CD4-positive, alpha-beta T cell (primary cell): ENCODE data around the gene EARS2. TPM values are rescaled to one million over a fixed set of nuclear protein-coding genes. Genes with fewer than 3 reads are reported as not detected.
A peak's percentile ranks its signal among the peaks of the same experiment; 100 is the strongest.

Experiments
- ATAC-seq: fragments of 200-7000 bp; cut with Tn5 transposase; one replicate; pipeline ENCODE4 v1.10.0; 2022; ENCODE audit warnings: mild to moderate bottlenecking; ENCODE audit not compliant: poor library complexity
- CTCF ChIA-PET: fragments of 350-600 bp; sonication (Branson Sonifier 250); formaldehyde crosslinking; loops from one replicate; lab custom pipeline; 2021; ENCODE audit warnings: antibody characterized with exemption, inconsistent platforms; lab: Charles Lee
- POLR2A ChIA-PET: fragments of 350-600 bp; sonication (Branson Sonifier 250); formaldehyde crosslinking; loops from one replicate; lab custom pipeline; 2021; ENCODE audit warnings: antibody characterized with exemption, inconsistent platforms; lab: Charles Lee
- DNase-seq, 14 experiments: peaks; one replicate each; pipeline ENCODE4 v3.0.0-alpha.2; 2013 to 2020; ENCODE audit warnings: mixed read lengths in 2 of 14
- H3K27ac ChIP-seq, 2 donors: one replicate each; pipeline versions ENCODE4 v1.5.1 to v1.7.0; 2013; ENCODE audit warnings: low read length in 2 of 2, low read depth in 1 of 2, mild to moderate bottlenecking in 1 of 2
- H3K27me3 ChIP-seq, 2 experiments: 1 replicate in 1 of 2; 2 replicates in 1 of 2; pipeline versions ENCODE4 v1.6.1 to v1.7.0; 2013; ENCODE audit warnings: low read length in 2 of 2, control low read depth in 1 of 2, mild to moderate bottlenecking in 1 of 2, moderate library complexity in 1 of 2; ENCODE audit not compliant: insufficient read depth in 2 of 2, control insufficient read depth in 1 of 2
- H3K36me3 ChIP-seq: one replicate; pipeline ENCODE4 v1.6.1; 2013; ENCODE audit warnings: low read length, control low read depth; ENCODE audit not compliant: insufficient read depth
- H3K4me1 ChIP-seq: one replicate; pipeline ENCODE4 v1.6.1; 2013; ENCODE audit warnings: low read length, control low read depth; ENCODE audit not compliant: insufficient read depth
- H3K4me3 ChIP-seq: one replicate; pipeline ENCODE4 v1.5.1; 2013; ENCODE audit warnings: mild to moderate bottlenecking, low read length, moderate library complexity
- H3K9me3 ChIP-seq, 2 experiments: 1 replicate in 1 of 2; 2 replicates in 1 of 2; pipeline versions ENCODE4 v1.6.1 to v1.7.0; 2013; ENCODE audit warnings: low read length in 2 of 2, mild to moderate bottlenecking in 2 of 2, control low read depth in 1 of 2, moderate library complexity in 1 of 2; ENCODE audit not compliant: control insufficient read depth in 1 of 2, insufficient read depth in 1 of 2
- H3K27ac Mint-ChIP-seq: one replicate; pipeline ENCODE4 v1.8.0; 2020; ENCODE audit warnings: mixed read lengths
- H3K27me3 Mint-ChIP-seq: one replicate; pipeline ENCODE4 v1.8.0; 2021; ENCODE audit warnings: mixed read lengths
- H3K36me3 Mint-ChIP-seq: one replicate; pipeline ENCODE4 v1.8.0; 2021; ENCODE audit warnings: low read depth, mixed read lengths
- H3K4me1 Mint-ChIP-seq: one replicate; pipeline ENCODE4 v1.8.0; 2021; ENCODE audit warnings: low read depth, mixed read lengths
- H3K4me3 Mint-ChIP-seq: one replicate; pipeline ENCODE4 v1.8.0; 2020; ENCODE audit warnings: mild to moderate bottlenecking, mixed read lengths
- H3K9me3 Mint-ChIP-seq: one replicate; pipeline ENCODE4 v1.8.0; 2020; ENCODE audit warnings: mixed read lengths
- intact Hi-C, 2 experiments: fragments of 100-400 bp; cut with DNase I in 1 of 2; cut with micrococcal nuclease in 1 of 2; formaldehyde crosslinking; loops; one replicate each; pipeline versions ENCODE4 v1.15.1 to v1.9.0; 2023 to 2025; cut with DNase I, micrococcal nuclease
- total RNA-seq, 174 experiments: library from RNA in 2 of 174; stranded (reverse) in 2 of 174; gene quantifications; one replicate each; pipeline ENCODE4 v1.2.3 and lab custom pipeline; 2021 to 2026
- TF ChIP-seq, protein P1 (sequence below): fragments of 200-600 bp; IDR thresholded peaks from one replicate; pipeline ENCODE4 v1.8.0; 2022; ENCODE audit warnings: antibody characterized with exemption, mild to moderate bottlenecking

EARS2 gene
- total RNA-seq, 2 experiments from 2014 or later = 7.9 to 8.0 TPM

- TF ChIP-seq, protein P1, sequence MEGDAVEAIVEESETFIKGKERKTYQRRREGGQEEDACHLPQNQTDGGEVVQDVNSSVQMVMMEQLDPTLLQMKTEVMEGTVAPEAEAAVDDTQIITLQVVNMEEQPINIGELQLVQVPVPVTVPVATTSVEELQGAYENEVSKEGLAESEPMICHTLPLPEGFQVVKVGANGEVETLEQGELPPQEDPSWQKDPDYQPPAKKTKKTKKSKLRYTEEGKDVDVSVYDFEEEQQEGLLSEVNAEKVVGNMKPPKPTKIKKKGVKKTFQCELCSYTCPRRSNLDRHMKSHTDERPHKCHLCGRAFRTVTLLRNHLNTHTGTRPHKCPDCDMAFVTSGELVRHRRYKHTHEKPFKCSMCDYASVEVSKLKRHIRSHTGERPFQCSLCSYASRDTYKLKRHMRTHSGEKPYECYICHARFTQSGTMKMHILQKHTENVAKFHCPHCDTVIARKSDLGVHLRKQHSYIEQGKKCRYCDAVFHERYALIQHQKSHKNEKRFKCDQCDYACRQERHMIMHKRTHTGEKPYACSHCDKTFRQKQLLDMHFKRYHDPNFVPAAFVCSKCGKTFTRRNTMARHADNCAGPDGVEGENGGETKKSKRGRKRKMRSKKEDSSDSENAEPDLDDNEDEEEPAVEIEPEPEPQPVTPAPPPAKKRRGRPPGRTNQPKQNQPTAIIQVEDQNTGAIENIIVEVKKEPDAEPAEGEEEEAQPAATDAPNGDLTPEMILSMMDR = peak; percentile 99
- Histone ChIP-seq H3K4me3 (peak within 1 kb of the TSS; percentile 76), H3K27me3 (no peaks in the 10 kb centered on the region), H3K36me3 (peaks cover 22% of the 10 kb centered on the region), H3K4me1 (peaks cover 33% of the 10 kb centered on the region), H3K27ac (peak within 1 kb of the TSS; percentile 54 to 59), H3K9me3 (no peaks in the 10 kb centered on the region)
- DNase-seq (peak; percentile 81 to 95 (median 90)), ATAC-seq (peak; percentile 99)
- POLR2A ChIA-PET = interaction anchor here (1.2 to 1.5 kb wide), 3 partner anchors 30 to 45 kb away, joined by 3 to 6 read pairs (median 4); partner anchors contain the start of genes DCTN5, EARS2, PALB2 and UBFD1
- Mint-ChIP-seq H3K9me3 (no peaks in the 10 kb centered on the region), H3K27me3 (no peaks in the 10 kb centered on the region), H3K4me1 (peaks cover 35% of the 10 kb centered on the region), H3K36me3 (peaks cover 21% of the 10 kb centered on the region), H3K27ac (peak within 1 kb of the TSS; percentile 73), H3K4me3 (peak within 1 kb of the TSS; percentile 87)
- intact Hi-C loops = loop anchor here (1.0 to 2.0 kb wide), 4 partner anchors 39 to 143 kb away; partner anchors contain the start of genes EARS2 (in 2 of the 2), UBFD1 (in 2 of the 2), COG7 (in 1 of the 2) and DCTN5 (in 1 of the 2)
- CTCF ChIA-PET = interaction anchor here (0.7 to 1.7 kb wide), 7 partner anchors 14 to 143 kb away, joined by 3 to 13 read pairs (median 3); partner anchors contain the start of genes COG7, DCTN5, EARS2 and PALB2
Measured at GRCh38 chr16:23595951-23596720, 39.0 kb upstream of the EARS2 start, which contains the start of gene NDUFAB1. Gene NDUFAB1 (minus strand): TSS chr16:23596316. CDS start chr16:23596290, 26 bp downstream.

DNA sequence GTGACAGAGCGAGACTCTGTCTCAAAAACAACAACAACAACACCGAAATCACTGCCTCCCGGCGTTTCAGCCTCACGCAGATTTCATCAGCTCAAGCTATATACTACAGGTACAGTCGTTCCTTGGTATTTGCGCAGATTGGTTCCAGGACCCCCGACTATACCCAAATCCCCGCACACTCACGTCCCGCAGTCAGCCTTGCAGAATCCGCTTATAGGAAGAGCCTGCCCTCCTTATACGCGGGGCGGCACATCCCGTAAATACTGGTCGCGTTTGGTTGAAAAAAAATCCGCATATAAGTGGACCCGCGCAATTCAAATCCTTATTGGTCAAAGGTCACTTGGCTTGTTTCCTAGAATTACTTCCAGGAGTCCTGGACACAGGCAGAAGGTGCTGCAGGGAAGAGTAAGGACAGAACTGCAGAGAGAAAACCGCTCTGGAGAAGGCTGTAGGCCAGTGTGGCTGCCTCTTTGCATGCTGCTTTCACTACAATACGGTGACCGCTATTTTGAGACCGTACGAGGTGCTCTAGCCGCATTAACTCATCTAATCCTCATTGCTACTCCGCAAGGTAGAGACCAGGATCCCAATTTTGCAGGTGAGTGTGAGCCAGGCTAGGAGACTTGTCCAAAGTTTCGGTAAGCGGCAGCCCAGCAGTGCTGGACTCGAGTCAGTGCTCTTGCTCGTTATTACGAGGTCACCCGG is 38.2 kb upstream of the EARS2 start:
- Histone ChIP-seq H3K27me3 (no peaks in the 10 kb centered on the region), H3K36me3 (peaks cover 27% of the 10 kb centered on the region), H3K27ac (peak overlapping the region in 1 of 2 donors; percentile 54), H3K4me1 (peaks cover 33% of the 10 kb centered on the region), H3K9me3 (no peaks in the 10 kb centered on the region), H3K4me3 (peak overlapping the region; percentile 76)
- CTCF ChIA-PET = interaction anchor here (1.7 kb wide), 1 partner anchor 45 kb away, joined by 7 read pairs; the partner anchor contains the start of genes DCTN5 and PALB2
- DNase-seq (peak in 1 of 14 experiments; percentile 18), ATAC-seq (no peak)
- Mint-ChIP-seq H3K4me3 (peak overlapping the region; percentile 87), H3K36me3 (peaks cover 28% of the 10 kb centered on the region), H3K27ac (peak overlapping the region; percentile 73), H3K9me3 (no peaks in the 10 kb centered on the region), H3K27me3 (no peaks in the 10 kb centered on the region), H3K4me1 (peaks cover 35% of the 10 kb centered on the region)
- intact Hi-C loops = loop anchor here in 1 of 2 experiments (2.0 kb wide), 1 partner anchor 143 kb away; the partner anchor contains the start of gene COG7
- TF ChIP-seq, protein P1 = no peak
- POLR2A ChIA-PET = no interaction called here

- peaks cover 37% of the 10 kb centered on the region for H3K36me3 Mint-ChIP-seq
- H3K4me1 Mint-ChIP-seq = peaks cover 35% of the 10 kb centered on the region
- DNase-seq (no peak), ATAC-seq (no peak)
- POLR2A ChIA-PET = no interaction called here
- Histone ChIP-seq H3K27ac (no peak overlapping the region), H3K4me3 (no peak overlapping the region), H3K36me3 (peaks cover 34% of the 10 kb centered on the region), H3K9me3 (no peaks in the 10 kb centered on the region), H3K27me3 (no peaks in the 10 kb centered on the region), H3K4me1 (peaks cover 33% of the 10 kb centered on the region)
- peak overlapping the region; percentile 11 for H3K4me3 Mint-ChIP-seq
- H3K9me3 Mint-ChIP-seq = no peaks in the 10 kb centered on the region
- TF ChIP-seq, protein P1 = no peak
- CTCF ChIA-PET = no interaction called here
- no peaks in the 10 kb centered on the region for H3K27me3 Mint-ChIP-seq
- intact Hi-C loops = loop anchor here in 1 of 2 experiments (2.0 kb wide), 1 partner anchor 141 kb away; the partner anchor contains the start of gene COG7
- no peak overlapping the region for H3K27ac Mint-ChIP-seq
Measured at GRCh38 chr16:23594186-23594585, 37.0 kb upstream of the EARS2 start.
